Nephron (organoid): ENCODE data around the gene SLC5A3.

ENCODE experiments used
- H3K27ac Mint-ChIP-seq, 3 experiments: 2 replicates each; pipeline ENCODE4 v1.8.0; 2020; ENCODE audit warnings: mixed read lengths in 3 of 3, mild to moderate bottlenecking in 2 of 3, moderate library complexity in 1 of 3
- H3K27me3 Mint-ChIP-seq: 2 replicates; pipeline ENCODE4 v1.8.0; 2021; ENCODE audit warnings: low read depth, mild to moderate bottlenecking, moderate library complexity, mixed read lengths
- H3K36me3 Mint-ChIP-seq: 2 replicates; pipeline ENCODE4 v1.8.0; 2020; ENCODE audit warnings: low read depth, mixed read lengths
- H3K4me1 Mint-ChIP-seq: 2 replicates; pipeline ENCODE4 v1.8.0; 2020; ENCODE audit warnings: mixed read lengths
- H3K4me3 Mint-ChIP-seq, 3 experiments: 2 replicates each; pipeline ENCODE4 v1.8.0; 2020; ENCODE audit warnings: mild to moderate bottlenecking in 3 of 3, mixed read lengths in 3 of 3, moderate library complexity in 2 of 3
- H3K9me3 Mint-ChIP-seq: 2 replicates; pipeline ENCODE4 v1.8.0; 2020; ENCODE audit warnings: mixed read lengths
- CTCF ChIP-seq, 3 experiments: fragments of 200-600 bp; sonication (generic); IDR thresholded peaks; one replicate each; pipeline ENCODE4 v1.5.0; 2021; ENCODE audit warnings: antibody characterized with exemption in 3 of 3; ENCODE audit not compliant: unreplicated experiment in 3 of 3

SLC5A3 gene

DNA sequence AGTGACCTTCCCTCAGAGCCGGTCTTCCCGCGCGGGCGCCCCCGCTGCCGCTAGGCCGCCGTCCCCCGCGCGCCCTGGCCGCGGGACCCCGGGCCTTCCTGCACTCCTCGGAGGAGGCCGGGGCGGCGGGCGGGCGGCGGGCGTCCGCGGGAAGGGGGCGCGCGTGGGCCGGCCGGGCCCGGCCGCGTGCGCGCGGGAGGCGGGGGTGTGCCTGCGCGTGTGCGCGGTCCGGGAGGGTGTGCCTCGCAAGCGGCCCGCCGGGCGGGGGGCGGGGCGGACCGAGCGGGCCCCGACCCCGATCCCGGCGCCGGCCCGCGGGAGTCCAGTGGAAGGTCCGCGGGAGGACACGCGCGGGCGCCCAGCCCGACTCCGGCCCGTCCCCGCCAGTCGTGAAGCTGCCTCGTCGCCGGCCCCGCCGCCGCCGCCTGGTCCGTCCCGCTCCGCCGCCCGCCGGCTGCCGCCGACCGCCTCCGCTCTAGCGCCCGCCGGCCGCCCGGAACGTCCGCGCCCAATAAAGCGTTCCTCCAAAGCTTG, 438 bp downstream of the SLC5A3 start:
- H3K9me3 Mint-ChIP-seq: no peaks in the 10 kb centered on the region
- no peak for TF ChIP-seq CTCF (IDR thresholded peaks at IDR 0.05; ENCODE audit: unreplicated experiment in 3 of 3)
- H3K27ac Mint-ChIP-seq: peak overlapping the region; percentile 81 to 96 (median 91)
- H3K4me1 Mint-ChIP-seq: peaks cover 45% of the 10 kb centered on the region
- peak overlapping the region; percentile 97 to 98 (median 97) for H3K4me3 Mint-ChIP-seq
- no peaks in the 10 kb centered on the region for H3K27me3 Mint-ChIP-seq
- H3K36me3 Mint-ChIP-seq: peaks cover 22% of the 10 kb centered on the region

- Mint-ChIP-seq H3K4me1 (peaks cover 47% of the 10 kb centered on the region), H3K27ac (peak overlapping the region; percentile 81 to 96 (median 91)), H3K4me3 (peak overlapping the region; percentile 97 to 98 (median 97)), H3K27me3 (no peaks in the 10 kb centered on the region), H3K36me3 (peaks cover 25% of the 10 kb centered on the region), H3K9me3 (no peaks in the 10 kb centered on the region)
- no peak for TF ChIP-seq CTCF (IDR thresholded peaks at IDR 0.05; ENCODE audit: unreplicated experiment in 3 of 3)
Measured at GRCh38 chr21:34074283-34075090, 1.1 kb downstream of the SLC5A3 start.

GRCh38 chr21:34075091-34075425, 1.7 kb downstream of the SLC5A3 start:
- H3K9me3 Mint-ChIP-seq: no peaks in the 10 kb centered on the region
- TF ChIP-seq CTCF (IDR thresholded peaks at IDR 0.05; ENCODE audit: unreplicated experiment in 3 of 3): no peak
- H3K27ac Mint-ChIP-seq: peak overlapping the region; percentile 81 to 96 (median 91)
- peak overlapping the region; percentile 97 to 98 (median 97) for H3K4me3 Mint-ChIP-seq
- H3K4me1 Mint-ChIP-seq: peaks cover 52% of the 10 kb centered on the region
- H3K36me3 Mint-ChIP-seq: peaks cover 30% of the 10 kb centered on the region
- no peaks in the 10 kb centered on the region for H3K27me3 Mint-ChIP-seq

- Mint-ChIP-seq H3K9me3 (no peaks in the 10 kb centered on the region), H3K4me3 (peak overlapping the region; percentile 97 to 98 (median 97)), H3K27ac (peak overlapping the region; percentile 81 to 96 (median 81)), H3K4me1 (peaks cover 52% of the 10 kb centered on the region), H3K36me3 (peaks cover 39% of the 10 kb centered on the region), H3K27me3 (no peaks in the 10 kb centered on the region)
- no peak for TF ChIP-seq CTCF (IDR thresholded peaks at IDR 0.05; ENCODE audit: unreplicated experiment in 3 of 3)
Measured at GRCh38 chr21:34075760-34076660, 2.6 kb downstream of the SLC5A3 start.

- H3K4me1 Mint-ChIP-seq: peaks cover 52% of the 10 kb centered on the region
- H3K27ac Mint-ChIP-seq: peak overlapping the region in 1 of 3 experiments; percentile 3
- H3K4me3 Mint-ChIP-seq: peak overlapping the region in 2 of 3 experiments; percentile 43 to 59
- H3K9me3 Mint-ChIP-seq: no peaks in the 10 kb centered on the region
- H3K27me3 Mint-ChIP-seq: no peaks in the 10 kb centered on the region
- TF ChIP-seq CTCF (IDR thresholded peaks at IDR 0.05; ENCODE audit: unreplicated experiment in 3 of 3): no peak
- peaks cover 45% of the 10 kb centered on the region for H3K36me3 Mint-ChIP-seq
Measured at GRCh38 chr21:34076835-34077234, 3.5 kb downstream of the SLC5A3 start.
